ENCODE measurements around the gene OR6C2.
"Not testable (repeated sequence)": the region's sequence is repeated elsewhere in the genome, so short reads cannot be mapped to it uniquely, and the experiment has no call there.

Gene OR6C2

DNA sequence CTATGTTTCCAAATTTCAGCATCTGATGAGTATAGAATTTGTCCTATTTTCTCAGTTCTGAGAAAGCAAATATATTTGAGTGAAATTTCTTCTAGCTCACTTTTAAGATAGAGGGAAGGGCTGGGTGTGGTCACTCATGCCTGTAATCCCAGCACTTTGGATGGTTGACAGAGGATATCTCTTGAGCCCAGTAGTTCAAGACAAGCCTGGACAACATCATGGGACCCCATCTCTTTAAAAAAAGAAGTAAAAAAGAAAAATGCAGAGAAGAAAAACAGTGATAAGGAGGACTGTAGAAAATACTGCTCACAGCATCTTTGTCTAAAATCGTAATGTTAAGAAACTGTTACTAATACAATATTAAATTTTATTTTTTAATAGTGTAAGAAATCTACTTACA lies 28.4 kb downstream of the OR6C2 start:
- DNase-seq (ENCODE audit: low read depth, low spot score), result no peak

DNA sequence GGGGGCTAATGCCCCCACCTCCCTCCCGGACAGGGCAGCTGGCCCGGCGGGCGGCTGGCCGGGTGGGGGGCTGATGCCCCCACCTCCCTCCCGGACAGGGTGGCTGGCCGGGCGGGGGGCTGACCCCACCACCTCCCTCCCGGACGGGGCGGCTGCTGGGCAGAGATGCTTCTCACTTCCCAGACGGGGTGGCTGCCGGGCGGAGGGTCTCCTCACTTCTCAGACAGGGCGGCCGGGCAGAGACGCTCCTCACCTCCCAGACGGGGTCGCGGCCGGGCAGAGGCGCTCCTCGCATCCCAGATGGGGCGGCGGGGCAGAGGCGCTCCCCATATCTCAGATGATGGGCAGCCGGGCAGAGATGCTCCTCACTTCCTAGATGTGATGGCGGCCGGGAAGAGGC lies 35.3 kb downstream of the OR6C2 start:
- DNase-seq (ENCODE audit: low read depth, low spot score), result not testable (repeated sequence)

DNA sequence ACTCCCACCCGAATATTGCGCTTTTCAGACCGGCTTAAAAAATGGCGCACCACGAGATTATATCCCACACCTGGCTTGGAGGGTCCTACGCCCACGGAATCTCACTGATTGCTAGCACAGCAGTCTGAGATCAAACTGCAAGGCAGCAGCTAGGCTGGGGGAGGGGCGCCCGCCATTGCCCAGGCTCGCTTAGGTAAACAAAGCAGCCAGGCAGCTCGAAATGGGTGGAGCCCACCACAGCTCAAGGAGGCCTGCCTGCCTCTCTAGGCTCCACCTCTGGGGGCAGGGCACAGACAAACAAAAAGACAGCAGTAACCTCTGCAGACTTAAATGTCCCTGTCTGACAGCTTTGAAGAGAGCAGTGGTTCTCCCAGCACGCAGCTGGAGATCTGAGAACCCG lies 40.4 kb downstream of the OR6C2 start:
- not testable (repeated sequence) for DNase-seq (ENCODE audit: low read depth, low spot score)

DNA sequence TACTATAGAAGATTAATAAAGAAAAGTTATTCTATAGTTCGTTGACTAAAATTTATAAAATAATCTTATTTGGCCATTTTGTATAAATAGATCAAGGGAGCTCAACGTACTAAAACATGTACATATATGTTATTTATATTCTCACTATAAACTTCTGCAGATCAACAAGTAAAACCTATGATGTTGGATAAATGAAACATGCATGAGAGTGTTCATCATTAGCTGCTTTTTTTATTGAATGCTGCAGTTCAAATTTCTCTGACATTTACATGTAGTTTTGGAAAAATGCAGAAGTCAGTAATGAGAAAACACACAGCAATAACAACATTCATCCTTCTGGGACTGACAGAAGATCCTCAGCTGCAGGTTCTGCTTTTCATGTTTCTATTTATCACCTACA lies 48.2 kb downstream of the OR6C2 start, which contains the start of gene OR6C68:
TSS of gene OR6C68 (plus strand) at position 301 of the 400 bp plus-strand sequence. CDS start at position 301, 0 bp downstream.
- DNase-seq (ENCODE audit: low read depth, low spot score), result no peak

DNA sequence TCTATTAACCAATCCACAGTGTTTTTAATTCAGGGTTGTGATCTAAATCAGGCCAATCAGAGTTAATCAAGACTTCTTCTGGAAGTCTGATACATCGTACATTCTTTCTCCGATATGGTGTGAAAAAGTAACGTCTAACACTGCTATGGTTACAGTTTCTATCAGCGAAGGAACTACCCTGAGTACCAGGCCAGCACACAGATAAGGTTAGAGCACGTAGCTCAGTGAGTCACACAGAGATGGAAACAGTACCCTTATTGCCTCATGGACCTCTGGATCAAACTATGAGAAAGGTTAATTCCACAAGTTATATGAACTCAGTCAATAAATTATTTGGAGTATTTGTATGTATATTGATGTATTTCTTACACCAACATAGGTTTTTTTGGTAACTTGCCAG lies 51.6 kb downstream of the OR6C2 start:
- no peak for DNase-seq (ENCODE audit: low read depth, low spot score)

DNA sequence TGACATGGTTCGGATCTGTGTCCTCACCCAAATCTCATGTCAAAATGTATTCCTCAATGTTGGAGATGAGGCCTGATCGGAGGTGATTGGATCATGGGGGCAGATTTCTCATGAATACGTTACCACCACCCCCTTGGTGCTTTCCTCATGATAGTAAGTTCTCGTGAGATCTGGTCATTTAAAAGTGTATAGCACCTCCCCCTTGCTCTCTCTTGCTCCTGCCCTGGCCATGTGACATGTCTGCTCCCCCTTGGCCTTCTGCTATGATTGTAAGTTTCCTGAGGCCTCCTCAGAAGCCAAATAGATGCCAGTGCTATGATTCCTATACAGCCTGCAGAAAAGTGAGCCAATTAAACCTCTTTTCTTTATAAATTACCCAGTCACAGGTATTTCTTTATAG lies 55.4 kb downstream of the OR6C2 start:
- no peak for DNase-seq (ENCODE audit: low read depth, low spot score)

DNA sequence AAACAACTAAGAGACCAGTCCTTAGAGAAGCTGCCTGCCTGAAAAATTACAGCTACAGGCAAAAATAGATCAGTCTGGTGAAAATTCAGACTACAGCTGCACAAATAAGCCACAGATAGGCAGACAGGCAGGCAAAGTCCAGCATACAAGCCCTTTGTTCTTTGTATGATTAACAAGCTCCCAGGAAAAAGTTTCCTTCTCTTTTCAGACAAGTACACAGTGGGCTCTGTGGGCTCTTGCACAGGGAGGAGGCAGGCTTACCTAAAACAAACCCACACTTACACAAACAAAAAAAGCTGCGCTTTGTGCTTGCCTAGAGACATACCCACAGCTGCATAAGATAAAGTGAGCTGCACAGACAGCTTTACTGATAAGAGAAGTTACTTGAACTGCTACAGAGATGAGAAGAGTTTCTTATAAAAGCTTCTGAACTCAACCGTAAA lies 56.0 kb downstream of the OR6C2 start:
- DNase-seq (ENCODE audit: low read depth, low spot score), result no peak

DNA sequence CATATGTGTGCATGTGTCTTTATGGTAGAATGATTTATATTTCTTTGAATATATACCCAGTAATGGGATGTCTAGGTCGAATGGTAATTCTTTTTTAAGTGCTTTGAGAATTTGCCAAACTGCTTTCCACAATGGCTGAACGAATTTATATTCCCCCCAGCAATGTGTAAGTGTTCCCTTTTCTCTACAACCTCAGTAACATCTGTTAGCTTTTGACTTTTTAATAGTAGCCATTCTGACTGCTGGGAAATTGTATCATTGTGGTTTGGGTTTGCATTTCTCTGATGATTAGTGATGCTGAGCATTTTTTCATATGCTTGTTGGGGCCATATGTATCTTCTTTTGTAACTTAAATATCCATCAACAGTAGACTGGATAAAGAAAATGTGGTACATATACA lies 57.7 kb downstream of the OR6C2 start:
- DNase-seq (ENCODE audit: low read depth, low spot score), result no peak
